Hepatocyte (in vitro differentiated cells): ENCODE data around the gene STK26. TPM values are rescaled to one million over a fixed set of nuclear protein-coding genes. Genes with fewer than 3 reads are reported as not detected.

ENCODE experiments used
- DNase-seq: peaks from one replicate; pipeline ENCODE4 v3.0.0-alpha.2; 2016; ENCODE audit warnings: low spot score
- H2AFZ ChIP-seq: fragments of 200-600 bp; sonication (generic); 2 replicates; pipeline ENCODE4 v1.6.0; 2016; ENCODE audit warnings: antibody characterized with exemption, mild to moderate bottlenecking
- H3K27ac ChIP-seq: fragments of 200-600 bp; sonication (generic); 2 replicates; pipeline ENCODE4 v1.5.1; 2016; ENCODE audit warnings: mild to moderate bottlenecking
- H3K27me3 ChIP-seq: fragments of 200-600 bp; sonication (generic); 2 replicates; pipeline ENCODE4 v1.6.1; 2016
- H3K36me3 ChIP-seq: fragments of 200-600 bp; sonication (generic); replicated peaks from 2 replicates; pipeline ENCODE4 v1.5.1; 2016; ENCODE audit warnings: low read depth; ENCODE audit not compliant: insufficient read depth
- H3K4me1 ChIP-seq: fragments of 200-600 bp; sonication (generic); 2 replicates; pipeline ENCODE4 v1.5.1; 2016; ENCODE audit warnings: mild to moderate bottlenecking, moderate library complexity; ENCODE audit not compliant: insufficient read depth
- H3K4me2 ChIP-seq: fragments of 200-600 bp; sonication (generic); 2 replicates; pipeline ENCODE4 v1.6.0; 2016
- H3K4me3 ChIP-seq: fragments of 200-600 bp; sonication (generic); 2 replicates; pipeline ENCODE4 v1.5.1; 2016; ENCODE audit warnings: mild to moderate bottlenecking
- H3K79me2 ChIP-seq: fragments of 200-600 bp; sonication (generic); 2 replicates; pipeline ENCODE4 v1.6.0; 2017; ENCODE audit warnings: mild to moderate bottlenecking
- H3K9me2 ChIP-seq: fragments of 200-600 bp; sonication (generic); replicated peaks from 2 replicates; pipeline ENCODE4 v1.6.0; 2017; ENCODE audit warnings: mild to moderate bottlenecking; ENCODE audit not compliant: insufficient read depth
- H3K9me3 ChIP-seq: fragments of 200-600 bp; sonication (generic); 2 replicates; pipeline ENCODE4 v1.5.1; 2016; ENCODE audit warnings: low read depth, mild to moderate bottlenecking
- H4K20me1 ChIP-seq: fragments of 200-600 bp; sonication (generic); 2 replicates; pipeline ENCODE4 v1.6.0; 2016; ENCODE audit warnings: mild to moderate bottlenecking; ENCODE audit not compliant: insufficient read depth, poor library complexity, severe bottlenecking
- CTCF ChIP-seq: fragments of 200-600 bp; sonication (generic); IDR thresholded peaks from 2 replicates; pipeline ENCODE4 v1.5.1; 2016; ENCODE audit warnings: antibody characterized with exemption, mild to moderate bottlenecking; ENCODE audit not compliant: poor library complexity
- EZH2 ChIP-seq: fragments of 200-600 bp; sonication (generic); IDR thresholded peaks from 2 replicates; pipeline ENCODE4 v1.6.1; 2016; ENCODE audit warnings: antibody characterized with exemption, mild to moderate bottlenecking, borderline replicate concordance
- EZH2phosphoT487 ChIP-seq: fragments of 200-600 bp; sonication (generic); IDR thresholded peaks from one replicate; pipeline ENCODE4 v1.6.1; 2018; ENCODE audit warnings: antibody characterized with exemption, mild to moderate bottlenecking, low read depth, moderate library complexity; ENCODE audit not compliant: unreplicated experiment, severe bottlenecking
- WGBS: methylation state at CpG from one replicate; pipeline ENCODE4 v1.1.6; 2016; ENCODE audit warnings: low lambda C conversion rate; ENCODE audit errors: missing lambda C conversion rate; 5-methylcytosine and 5-hydroxymethylcytosine counted together
- polyA plus RNA-seq: library from polyadenylated mRNA; unstranded; fragments of >200 nt; fragmentation: Nextera tagmentation; extraction: Ambion mirVana; gene quantifications from 2 replicates; pipeline ENCODE4 v1.2.1, GENCODE V29; 2016
- total RNA-seq: library from RNA; depleted of rRNA; stranded (reverse); fragments of >200 nt; gene quantifications from 2 replicates; pipeline ENCODE4 v1.2.3, GENCODE V29; 2014

Gene STK26
- total and polyA plus RNA-seq, 2 experiments from 2014 or later: 25.2 to 48.0 TPM

GRCh38 chrX:132023896-132024386 lies 839 bp downstream of the STK26 start:
- 40% methylated on average over 15 of the region's 16 CpGs for WGBS
- Histone ChIP-seq H3K27me3 (no peaks in the 10 kb centered on the region), H3K4me2 (peak overlapping the region; percentile 84), H3K9me2 (no peaks in the 10 kb centered on the region), H2AFZ (peak overlapping the region; percentile 60), H3K9me3 (no peaks in the 10 kb centered on the region), H3K4me1 (no peaks in the 10 kb centered on the region), H3K4me3 (peak overlapping the region; percentile 28), H3K27ac (peak overlapping the region; percentile 88), H3K79me2 (peaks cover 27% of the 10 kb centered on the region), H4K20me1 (no peaks in the 10 kb centered on the region), H3K36me3 (no peaks in the 10 kb centered on the region)
- no peak for DNase-seq
- TF ChIP-seq CTCF (no peak), EZH2phosphoT487 (no peak), EZH2 (no peak)

GRCh38 chrX:132025041-132025440 lies 1.9 kb downstream of the STK26 start:
- no peaks in the 10 kb centered on the region for H4K20me1 ChIP-seq
- DNase-seq: no peak
- peak overlapping the region; percentile 28 for H3K4me3 ChIP-seq
- peaks cover 34% of the 10 kb centered on the region for H3K79me2 ChIP-seq
- TF ChIP-seq CTCF: no peak
- TF ChIP-seq EZH2: no peak
- no peak for TF ChIP-seq EZH2phosphoT487
- H3K27ac ChIP-seq: no peak overlapping the region
- 41% methylated on average over 8 of the region's 8 CpGs for WGBS
- no peaks in the 10 kb centered on the region for H3K36me3 ChIP-seq
- H3K4me1 ChIP-seq: no peaks in the 10 kb centered on the region
- H3K27me3 ChIP-seq: no peaks in the 10 kb centered on the region
- no peaks in the 10 kb centered on the region for H3K9me3 ChIP-seq
- H3K9me2 ChIP-seq: no peaks in the 10 kb centered on the region
- H3K4me2 ChIP-seq: peak overlapping the region; percentile 84
- no peak overlapping the region for H2AFZ ChIP-seq

- no peak overlapping the region for H3K4me3 ChIP-seq
- no peaks in the 10 kb centered on the region for H3K27me3 ChIP-seq
- H3K36me3 ChIP-seq: no peaks in the 10 kb centered on the region
- H3K27ac ChIP-seq: no peak overlapping the region
- H3K79me2 ChIP-seq: peaks cover 52% of the 10 kb centered on the region
- H3K4me1 ChIP-seq: no peaks in the 10 kb centered on the region
- no peak for DNase-seq
- no peaks in the 10 kb centered on the region for H3K9me3 ChIP-seq
- H2AFZ ChIP-seq: no peak overlapping the region
- H3K4me2 ChIP-seq: no peak overlapping the region
- H4K20me1 ChIP-seq: no peaks in the 10 kb centered on the region
- no peaks in the 10 kb centered on the region for H3K9me2 ChIP-seq
- TF ChIP-seq EZH2 (no peak), EZH2phosphoT487 (no peak), CTCF (no peak)
These were observed 7.2 kb downstream of the STK26 start for GRCh38 chrX:132030264-132030663.

DNA sequence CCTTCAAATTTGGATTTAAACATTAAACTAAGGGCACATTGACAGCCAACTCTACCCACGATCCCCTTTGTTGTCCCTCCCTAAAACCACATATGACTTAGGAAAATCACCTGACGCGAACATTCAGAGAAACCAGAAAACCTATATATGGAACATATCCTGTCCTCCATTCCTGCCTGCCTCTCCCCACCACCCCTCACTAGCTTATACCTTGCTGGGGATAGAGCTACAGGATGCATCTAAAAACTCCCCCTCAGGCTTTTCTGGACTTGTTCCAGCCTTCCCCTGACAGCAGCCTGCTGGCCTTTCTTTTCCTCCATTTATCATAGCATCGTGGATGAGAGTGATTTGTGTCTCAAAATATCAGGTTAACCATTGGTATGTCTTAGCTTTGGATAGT lies 8.8 kb downstream of the STK26 start:
- no peaks in the 10 kb centered on the region for H4K20me1 ChIP-seq
- H2AFZ ChIP-seq: no peak overlapping the region
- TF ChIP-seq CTCF (no peak), EZH2 (no peak), EZH2phosphoT487 (no peak)
- no peaks in the 10 kb centered on the region for H3K9me3 ChIP-seq
- no peak overlapping the region for H3K4me3 ChIP-seq
- 72% methylated on average over 4 of the region's 4 CpGs for WGBS
- no peaks in the 10 kb centered on the region for H3K9me2 ChIP-seq
- H3K79me2 ChIP-seq: peaks cover 41% of the 10 kb centered on the region
- H3K27me3 ChIP-seq: no peaks in the 10 kb centered on the region
- no peak for DNase-seq
- H3K4me2 ChIP-seq: no peak overlapping the region
- H3K4me1 ChIP-seq: no peaks in the 10 kb centered on the region
- no peaks in the 10 kb centered on the region for H3K36me3 ChIP-seq
- no peak overlapping the region for H3K27ac ChIP-seq
